ENCODE measurements around the gene ARAP2. TPM values are rescaled to one million over a fixed set of nuclear protein-coding genes. Genes with fewer than 3 reads are reported as not detected.

ARAP2 gene
- total RNA-seq, 1 experiment from 2014 or later: 12.5 TPM

GRCh38 chr4:36072529-36072928 lies 171.8 kb downstream of the ARAP2 start:
- H4K20me1 ChIP-seq (ENCODE audit: low read length): no peaks in the 10 kb centered on the region
- ATAC-seq (no peak), DNase-seq (no peak)
- H3K9ac ChIP-seq (ENCODE audit: low read length): no peak overlapping the region
- BruUV-seq (replicated peaks): no TSS peak
- CTCF ChIA-PET: interaction anchor here (0.7 kb wide), 1 partner anchor 136 kb away, joined by 3 read pairs; no protein-coding TSS in a partner anchor
- no peak overlapping the region for H3K27ac ChIP-seq (ENCODE audit: low read length)
- H3K36me3 ChIP-seq (ENCODE audit: low read depth, low read length): no peaks in the 10 kb centered on the region
- H3K4me1 ChIP-seq (ENCODE audit: insufficient read depth, low read length): no peaks in the 10 kb centered on the region
- H2AFZ ChIP-seq (ENCODE audit: low read length): no peak overlapping the region
- no peak overlapping the region for H3K4me3 ChIP-seq (ENCODE audit: low read length)
- H3K9me2 ChIP-seq (replicated peaks; ENCODE audit: low read length): no peaks in the 10 kb centered on the region
- POLR2A ChIA-PET (ENCODE audit: unreplicated experiment): no interaction called here
- intact Hi-C loops (cut with micrococcal nuclease): no loop called here
- no peak overlapping the region for H3K4me2 ChIP-seq (ENCODE audit: low read length)
- no peak for TF ChIP-seq CTCF (conservative IDR thresholded peaks at IDR 0.05; ENCODE audit: low read depth, low read length)
- no peak for TF ChIP-seq EZH2phosphoT487 (IDR thresholded peaks at IDR 0.05; ENCODE audit: borderline replicate concordance, low read length)
- TF ChIP-seq EZH2 (IDR thresholded peaks at IDR 0.05; ENCODE audit: low read length, unreplicated experiment): no peak
- no peaks in the 10 kb centered on the region for H3K9me3 ChIP-seq (ENCODE audit: low read length)
- H3F3A ChIP-seq (ENCODE audit: low read length, unreplicated experiment): no peaks in the 10 kb centered on the region
- H3K27me3 ChIP-seq (ENCODE audit: low read length): no peaks in the 10 kb centered on the region
- H3K79me2 ChIP-seq (ENCODE audit: low read length): no peaks in the 10 kb centered on the region

- Histone ChIP-seq H3K4me3 (ENCODE audit: low read length) (no peak overlapping the region), H3F3A (ENCODE audit: low read length, unreplicated experiment) (no peaks in the 10 kb centered on the region), H3K36me3 (ENCODE audit: low read depth, low read length) (no peaks in the 10 kb centered on the region), H3K4me1 (ENCODE audit: insufficient read depth, low read length) (peaks cover 11% of the 10 kb centered on the region), H2AFZ (ENCODE audit: low read length) (no peak overlapping the region), H3K4me2 (ENCODE audit: low read length) (no peak overlapping the region), H3K9me2 (replicated peaks; ENCODE audit: low read length) (no peaks in the 10 kb centered on the region), H3K27ac (ENCODE audit: low read length) (no peak overlapping the region), H3K79me2 (ENCODE audit: low read length) (no peaks in the 10 kb centered on the region), H3K9ac (ENCODE audit: low read length) (no peak overlapping the region), H3K27me3 (ENCODE audit: low read length) (no peaks in the 10 kb centered on the region), H4K20me1 (ENCODE audit: low read length) (no peaks in the 10 kb centered on the region), H3K9me3 (ENCODE audit: low read length) (no peaks in the 10 kb centered on the region)
- no peak for TF ChIP-seq CTCF (conservative IDR thresholded peaks at IDR 0.05; ENCODE audit: low read depth, low read length)
- TF ChIP-seq EZH2 (IDR thresholded peaks at IDR 0.05; ENCODE audit: low read length, unreplicated experiment): no peak
- TF ChIP-seq EZH2phosphoT487 (IDR thresholded peaks at IDR 0.05; ENCODE audit: borderline replicate concordance, low read length): no peak
- intact Hi-C loops (cut with micrococcal nuclease): no loop called here
- ChIA-PET CTCF (no interaction called here), POLR2A (ENCODE audit: unreplicated experiment) (interaction anchor here (0.7 kb wide), 1 partner anchor 15 kb away, joined by 3 read pairs; no protein-coding TSS in a partner anchor)
- BruUV-seq (replicated peaks): no TSS peak
- no peak for DNase-seq
- no peak for ATAC-seq
Observed at GRCh38 chr4:36067116-36067515, 177.2 kb downstream of the ARAP2 start.

GRCh38 chr4:36065274-36065871 lies 178.9 kb downstream of the ARAP2 start:
- no peak overlapping the region for H3K9ac ChIP-seq (ENCODE audit: low read length)
- no peaks in the 10 kb centered on the region for H3K36me3 ChIP-seq (ENCODE audit: low read depth, low read length)
- H3K9me3 ChIP-seq (ENCODE audit: low read length): no peaks in the 10 kb centered on the region
- H3F3A ChIP-seq (ENCODE audit: low read length, unreplicated experiment): no peaks in the 10 kb centered on the region
- no peaks in the 10 kb centered on the region for H4K20me1 ChIP-seq (ENCODE audit: low read length)
- no peak for TF ChIP-seq EZH2phosphoT487 (IDR thresholded peaks at IDR 0.05; ENCODE audit: borderline replicate concordance, low read length)
- no peak overlapping the region for H3K27ac ChIP-seq (ENCODE audit: low read length)
- H2AFZ ChIP-seq (ENCODE audit: low read length): no peak overlapping the region
- H3K79me2 ChIP-seq (ENCODE audit: low read length): no peaks in the 10 kb centered on the region
- no peak overlapping the region for H3K4me3 ChIP-seq (ENCODE audit: low read length)
- H3K4me2 ChIP-seq (ENCODE audit: low read length): no peak overlapping the region
- no peaks in the 10 kb centered on the region for H3K27me3 ChIP-seq (ENCODE audit: low read length)
- no peak for DNase-seq
- CTCF ChIA-PET: no interaction called here
- no peaks in the 10 kb centered on the region for H3K9me2 ChIP-seq (replicated peaks; ENCODE audit: low read length)
- H3K4me1 ChIP-seq (ENCODE audit: insufficient read depth, low read length): peaks cover 11% of the 10 kb centered on the region
- POLR2A ChIA-PET (ENCODE audit: unreplicated experiment): no interaction called here
- intact Hi-C loops (cut with micrococcal nuclease): no loop called here
- BruUV-seq (replicated peaks): no TSS peak
- ATAC-seq: no peak

Measured in PC-3 (cell line).